ENCODE measurements around the gene NSRP1. TPM values are rescaled to one million over a fixed set of nuclear protein-coding genes. Genes with fewer than 3 reads are reported as not detected.

The NSRP1 gene
- total and polyA plus RNA-seq, 12 donors = 19.5 to 47.5 (median 26.5) TPM

DNA sequence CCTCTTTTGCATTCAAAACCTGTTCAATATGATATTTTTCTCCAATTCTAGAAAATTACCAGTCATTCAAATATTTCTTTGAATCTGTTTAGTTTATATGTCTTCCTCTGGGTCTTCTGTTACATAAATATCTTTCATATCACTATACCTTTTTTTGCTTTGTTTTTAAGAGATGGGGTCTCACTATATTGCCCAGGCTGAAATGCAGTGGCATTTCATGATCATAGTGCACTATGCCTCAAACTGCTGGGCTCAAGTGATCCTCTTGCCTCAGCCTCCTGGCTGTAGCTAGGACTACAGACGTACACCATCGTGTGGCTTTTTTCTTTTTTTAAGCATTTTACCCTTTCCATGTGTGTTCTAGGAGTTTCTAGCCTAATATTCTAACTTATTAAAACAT is 38.8 kb downstream of the NSRP1 start:
- Histone ChIP-seq H3K9me3 (peaks cover 0 to 24% (median 5%) of the 10 kb centered on the region in 11 donors), H3K36me3 (peaks cover 0 to 71% (median 10%) of the 10 kb centered on the region in 9 donors), H3K4me1 (no peaks in the 10 kb centered on the region), H3K27me3 (no peaks in the 10 kb centered on the region), H3K4me3 (no peak overlapping the region), H3K27ac (no peak overlapping the region)
- ATAC-seq (no peak), DNase-seq (no peak)
- TF ChIP-seq CTCF (IDR thresholded peaks at IDR 0.05) = no peak
- intact Hi-C loops (cut with DNase I) = no loop called here
- 96 to 97% methylated on average over 2 of the region's 2 CpGs for WGBS, 2 donors

DNA sequence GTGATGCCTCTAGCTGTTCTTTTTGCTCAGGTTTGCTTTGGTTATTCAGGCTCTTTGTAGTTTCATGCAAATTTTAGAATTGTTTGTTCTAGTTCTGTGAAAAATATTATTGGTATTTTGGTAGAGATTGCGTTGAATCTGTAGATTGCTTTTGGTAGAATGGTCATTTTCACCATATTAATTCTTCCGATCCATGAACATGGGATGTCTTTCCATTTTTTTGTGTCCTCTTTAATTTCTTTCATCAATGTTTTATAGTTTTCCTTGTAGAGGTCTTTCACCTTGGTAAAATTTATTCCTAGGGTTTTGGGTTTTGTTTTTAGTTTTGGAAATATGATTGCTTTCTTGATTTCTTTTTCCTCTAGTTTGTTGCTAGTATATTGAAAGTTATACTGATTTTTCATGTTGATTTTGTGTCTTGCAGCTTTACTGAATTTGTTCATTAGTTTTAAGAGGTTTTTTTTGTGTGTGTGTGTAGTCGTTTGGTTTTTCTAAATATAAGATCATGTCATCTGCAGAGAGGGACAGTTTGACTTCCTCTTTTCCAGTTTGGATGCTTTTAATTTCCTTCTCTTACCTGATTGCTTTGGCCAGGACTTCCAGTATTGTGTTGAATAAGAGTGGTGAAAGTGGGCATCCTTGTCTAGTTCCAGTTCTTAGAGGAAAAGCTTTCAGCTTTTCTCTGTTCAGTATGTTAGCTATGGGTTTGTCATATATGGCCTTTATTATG is 42.4 kb downstream of the NSRP1 start:
- no peak for DNase-seq
- peaks cover 0 to 77% (median 10%) of the 10 kb centered on the region in 9 donors for H3K36me3 ChIP-seq
- H3K27me3 ChIP-seq = no peaks in the 10 kb centered on the region
- 91 to 93% methylated on average over 3 of the region's 3 CpGs for WGBS, 2 donors
- peaks cover 0 to 32% (median 7%) of the 10 kb centered on the region in 11 donors for H3K9me3 ChIP-seq
- no peak overlapping the region for H3K27ac ChIP-seq
- intact Hi-C loops (cut with DNase I) = no loop called here
- H3K4me3 ChIP-seq = no peak overlapping the region
- no peak for TF ChIP-seq CTCF (IDR thresholded peaks at IDR 0.05)
- no peaks in the 10 kb centered on the region for H3K4me1 ChIP-seq
- ATAC-seq = no peak

DNA sequence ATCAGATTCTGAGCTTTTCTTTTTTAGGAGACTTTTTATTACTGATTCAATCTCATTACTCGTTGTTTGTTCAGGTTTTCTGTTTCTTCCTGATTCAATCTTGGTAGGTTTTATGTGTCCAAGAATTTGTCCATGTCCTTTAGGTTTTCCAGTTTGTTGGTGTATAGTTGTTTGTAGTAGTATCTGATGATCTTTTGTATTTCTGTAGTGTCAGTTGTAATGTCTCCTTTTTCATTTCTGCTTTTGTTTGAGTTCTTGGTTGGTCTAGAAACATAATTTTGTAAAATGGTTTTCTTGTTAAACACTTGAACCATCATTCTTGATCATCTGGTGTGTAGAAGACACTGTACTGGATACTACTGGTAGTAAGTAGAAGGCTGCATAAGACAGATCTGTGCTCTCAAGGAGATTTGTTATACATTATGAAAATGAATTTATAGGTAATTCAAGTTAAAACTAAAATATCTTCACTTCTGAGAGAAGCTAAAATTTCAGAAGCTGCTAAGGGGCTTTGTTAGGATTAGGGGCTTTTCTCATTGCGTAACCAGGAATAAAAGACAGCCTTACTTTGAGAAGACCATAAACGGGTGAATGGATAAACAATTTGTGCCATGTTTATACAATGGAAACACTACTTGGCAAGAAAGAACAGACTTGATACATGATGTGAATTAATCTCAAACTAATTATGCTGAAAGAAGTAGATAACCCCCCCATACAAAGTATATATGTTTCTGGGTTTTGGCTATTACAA is 44.0 kb downstream of the NSRP1 start:
- ATAC-seq = no peak
- no peak for TF ChIP-seq CTCF (IDR thresholded peaks at IDR 0.05)
- H3K27ac ChIP-seq = no peak overlapping the region
- peaks cover 0 to 91% (median 10%) of the 10 kb centered on the region in 9 donors for H3K36me3 ChIP-seq
- WGBS, 2 donors = 96% methylated on average over 3 of the region's 3 CpGs
- DNase-seq = no peak
- H3K9me3 ChIP-seq = peaks cover 0 to 32% (median 7%) of the 10 kb centered on the region in 11 donors
- intact Hi-C loops (cut with DNase I) = no loop called here
- no peak overlapping the region for H3K4me3 ChIP-seq
- H3K27me3 ChIP-seq = no peaks in the 10 kb centered on the region
- no peaks in the 10 kb centered on the region for H3K4me1 ChIP-seq

DNA sequence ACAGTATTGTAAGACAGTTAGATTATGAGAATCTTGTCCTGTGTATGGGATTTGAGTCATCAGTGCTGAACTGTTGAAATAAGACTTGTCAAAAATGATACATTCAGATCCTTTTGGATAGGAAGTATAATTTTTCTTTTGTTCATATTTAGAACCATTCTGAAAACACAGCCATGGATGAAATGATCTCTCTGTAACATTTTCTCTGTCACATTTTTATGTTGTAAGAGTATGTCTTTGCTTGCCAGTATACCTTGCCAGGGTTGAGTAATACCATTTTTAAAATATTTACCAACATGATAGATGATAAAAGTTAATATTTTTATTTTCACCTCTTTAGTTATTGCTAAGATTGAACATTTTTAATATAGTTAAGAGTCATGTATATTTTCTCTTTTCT is 45.0 kb downstream of the NSRP1 start:
- no peaks in the 10 kb centered on the region for H3K27me3 ChIP-seq
- H3K4me1 ChIP-seq = no peaks in the 10 kb centered on the region
- H3K9me3 ChIP-seq = peaks cover 0 to 32% (median 7%) of the 10 kb centered on the region in 11 donors
- DNase-seq = no peak
- TF ChIP-seq CTCF (IDR thresholded peaks at IDR 0.05) = no peak
- H3K27ac ChIP-seq = no peak overlapping the region
- no peak for ATAC-seq
- intact Hi-C loops (cut with DNase I) = no loop called here
- peaks cover 0 to 86% (median 10%) of the 10 kb centered on the region in 9 donors for H3K36me3 ChIP-seq
- no peak overlapping the region for H3K4me3 ChIP-seq

All from heart right ventricle (tissue), 16 donors.